OCI-LY3 (cell line): ENCODE data around the gene ST3GAL3.

Source experiments
- CTCF ChIP-seq: fragments of 200-600, 300-600 bp; sonication (generic); IDR thresholded peaks from 2 replicates; pipeline ENCODE4 v1.5.1; 2014; ENCODE audit warnings: antibody characterized with exemption, low read length, low read depth
- EZH2phosphoT487 ChIP-seq: fragments of 200-600 bp; shearing (Covaris generic); IDR thresholded peaks from 2 replicates; pipeline ENCODE4 v1.6.1; 2018; ENCODE audit warnings: antibody characterized with exemption, mixed run types, low read depth

GRCh38 chr1:43930168-43930948 lies 223.0 kb downstream of the ST3GAL3 start:
- peak; percentile 45 for TF ChIP-seq CTCF
- no peak for TF ChIP-seq EZH2phosphoT487
